ENCODE measurements around the gene EXOC7.

The EXOC7 gene

DNA sequence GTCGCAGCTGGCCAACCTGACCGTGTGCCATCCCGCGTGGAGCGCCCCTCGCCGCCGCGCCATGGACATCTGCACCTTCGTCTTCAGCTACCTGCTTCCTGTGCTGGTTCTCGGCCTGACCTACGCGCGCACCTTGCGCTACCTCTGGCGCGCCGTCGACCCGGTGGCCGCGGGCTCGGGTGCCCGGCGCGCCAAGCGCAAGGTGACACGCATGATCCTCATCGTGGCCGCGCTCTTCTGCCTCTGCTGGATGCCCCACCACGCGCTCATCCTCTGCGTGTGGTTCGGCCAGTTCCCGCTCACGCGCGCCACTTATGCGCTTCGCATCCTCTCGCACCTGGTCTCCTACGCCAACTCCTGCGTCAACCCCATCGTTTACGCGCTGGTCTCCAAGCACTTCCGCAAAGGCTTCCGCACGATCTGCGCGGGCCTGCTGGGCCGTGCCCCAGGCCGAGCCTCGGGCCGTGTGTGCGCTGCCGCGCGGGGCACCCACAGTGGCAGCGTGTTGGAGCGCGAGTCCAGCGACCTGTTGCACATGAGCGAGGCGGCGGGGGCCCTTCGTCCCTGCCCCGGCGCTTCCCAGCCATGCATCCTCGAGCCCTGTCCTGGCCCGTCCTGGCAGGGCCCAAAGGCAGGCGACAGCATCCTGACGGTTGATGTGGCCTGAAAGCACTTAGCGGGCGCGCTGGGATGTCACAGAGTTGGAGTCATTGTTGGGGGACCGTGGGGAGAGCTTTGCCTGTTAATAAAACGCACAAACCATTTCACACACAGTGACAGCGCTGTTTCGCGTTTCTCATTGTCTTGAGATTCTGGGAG lies 26.6 kb downstream of the EXOC7 start:
- H3K4me1 ChIP-seq (ENCODE audit: control extremely low read depth in 1 of 4, control insufficient read depth in 4 of 4, insufficient read depth in 4 of 4, low read length in 3 of 4) = peaks cover 2 to 56% (median 48%) of the 10 kb centered on the region in 4 experiments
- H3K9me3 ChIP-seq (ENCODE audit: control extremely low read depth in 1 of 5, control insufficient read depth in 4 of 5, insufficient read depth in 2 of 5, low read depth in 1 of 5, low read length in 4 of 5) = no peaks in the 10 kb centered on the region
- peaks cover 0 to 2% (median 0%) of the 10 kb centered on the region in 4 experiments for H3K36me3 ChIP-seq (ENCODE audit: control insufficient read depth in 4 of 4, insufficient read depth in 4 of 4, low read length in 3 of 4)
- peaks cover 2 to 75% (median 43%) of the 10 kb centered on the region in 5 experiments for H3K27me3 ChIP-seq (replicated peaks in 2 of 5; ENCODE audit: control insufficient read depth in 4 of 5, insufficient read depth in 5 of 5, low read length in 4 of 5)
- CTCF ChIA-PET = interaction anchor here (1.1 to 1.4 kb wide), 2 partner anchors 11 to 17 kb away, joined by 3 read pairs; no protein-coding TSS in a partner anchor
- POLR2A ChIA-PET = interaction anchor here (1.0 kb wide), 1 partner anchor 195 kb away, joined by 3 read pairs; no protein-coding TSS in a partner anchor
- DNase-seq = peak; percentile 70 to 80 (median 78)
- H3K27ac ChIP-seq (ENCODE audit: insufficient read depth in 1 of 2, low read depth in 1 of 2, low read length in 2 of 2, poor library complexity in 1 of 2, severe bottlenecking in 2 of 2) = no peak overlapping the region
- WGBS (ENCODE audit: insufficient coverage) = 5% methylated on average over 78 of the region's 82 CpGs
- H3K4me3 ChIP-seq (ENCODE audit: control insufficient read depth in 1 of 7, extremely low read depth in 1 of 7, insufficient read depth in 4 of 7, low read depth in 2 of 7, low read length in 6 of 7) = peak overlapping the region in 3 of 7 experiments; percentile 46 to 55 (median 46)

DNA sequence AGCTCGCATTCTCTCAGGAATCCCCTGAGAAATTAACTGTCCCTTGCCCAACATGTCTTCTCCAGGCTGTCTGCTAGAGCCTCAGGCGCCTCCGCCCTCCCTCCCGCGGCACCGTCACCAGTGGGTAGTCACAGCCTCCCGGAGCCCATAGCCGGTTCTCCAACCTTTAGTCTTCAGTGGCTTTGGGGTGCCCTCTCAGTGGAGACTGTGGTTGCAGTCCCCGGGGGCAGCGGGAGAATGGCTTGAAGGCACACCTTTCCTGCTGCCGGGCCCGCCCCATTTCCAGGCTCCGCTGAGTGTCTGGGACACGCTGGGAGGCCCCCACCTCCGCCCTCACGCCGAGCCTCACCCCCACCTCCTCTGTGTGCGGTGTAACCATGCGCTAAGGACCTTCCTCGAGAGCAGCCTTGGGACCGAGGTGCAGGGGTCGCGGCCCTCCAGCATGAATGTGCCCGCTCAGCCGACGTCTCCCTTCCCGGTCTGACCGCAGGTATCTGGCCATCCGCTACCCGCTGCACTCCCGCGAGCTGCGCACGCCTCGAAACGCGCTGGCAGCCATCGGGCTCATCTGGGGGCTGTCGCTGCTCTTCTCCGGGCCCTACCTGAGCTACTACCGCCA lies 27.3 kb downstream of the EXOC7 start:
- ChIA-PET CTCF (interaction anchor here (1.1 kb wide), 1 partner anchor 18 kb away, joined by 3 read pairs; no protein-coding TSS in a partner anchor), POLR2A (no interaction called here)
- H3K27ac ChIP-seq (ENCODE audit: insufficient read depth in 1 of 2, low read depth in 1 of 2, low read length in 2 of 2, poor library complexity in 1 of 2, severe bottlenecking in 2 of 2) = no peak overlapping the region
- peak overlapping the region in 3 of 7 experiments; percentile 46 to 55 (median 46) for H3K4me3 ChIP-seq (ENCODE audit: control insufficient read depth in 1 of 7, extremely low read depth in 1 of 7, insufficient read depth in 4 of 7, low read depth in 2 of 7, low read length in 6 of 7)
- 4% methylated on average over 39 of the region's 41 CpGs for WGBS (ENCODE audit: insufficient coverage)
- H3K9me3 ChIP-seq (ENCODE audit: control extremely low read depth in 1 of 5, control insufficient read depth in 4 of 5, insufficient read depth in 2 of 5, low read depth in 1 of 5, low read length in 4 of 5) = no peaks in the 10 kb centered on the region
- H3K36me3 ChIP-seq (ENCODE audit: control insufficient read depth in 4 of 4, insufficient read depth in 4 of 4, low read length in 3 of 4) = no peaks in the 10 kb centered on the region
- DNase-seq = peak in 1 of 3 donors; percentile 8
- peaks cover 2 to 75% (median 43%) of the 10 kb centered on the region in 5 experiments for H3K27me3 ChIP-seq (replicated peaks in 2 of 5; ENCODE audit: control insufficient read depth in 4 of 5, insufficient read depth in 5 of 5, low read length in 4 of 5)
- H3K4me1 ChIP-seq (ENCODE audit: control extremely low read depth in 1 of 4, control insufficient read depth in 4 of 4, insufficient read depth in 4 of 4, low read length in 3 of 4) = peaks cover 8 to 63% (median 54%) of the 10 kb centered on the region in 4 experiments

GRCh38 chr17:76075364-76076145 lies 28.0 kb downstream of the EXOC7 start:
- Histone ChIP-seq H3K27ac (ENCODE audit: insufficient read depth in 1 of 2, low read depth in 1 of 2, low read length in 2 of 2, poor library complexity in 1 of 2, severe bottlenecking in 2 of 2) (no peak overlapping the region), H3K4me1 (ENCODE audit: control extremely low read depth in 1 of 4, control insufficient read depth in 4 of 4, insufficient read depth in 4 of 4, low read length in 3 of 4) (peaks cover 12 to 70% (median 59%) of the 10 kb centered on the region in 4 experiments), H3K36me3 (ENCODE audit: control insufficient read depth in 4 of 4, insufficient read depth in 4 of 4, low read length in 3 of 4) (no peaks in the 10 kb centered on the region), H3K4me3 (ENCODE audit: control insufficient read depth in 1 of 7, extremely low read depth in 1 of 7, insufficient read depth in 4 of 7, low read depth in 2 of 7, low read length in 6 of 7) (peak overlapping the region in 3 of 7 experiments; percentile 43 to 49 (median 43)), H3K9me3 (ENCODE audit: control extremely low read depth in 1 of 5, control insufficient read depth in 4 of 5, insufficient read depth in 2 of 5, low read depth in 1 of 5, low read length in 4 of 5) (no peaks in the 10 kb centered on the region), H3K27me3 (replicated peaks in 2 of 5; ENCODE audit: control insufficient read depth in 4 of 5, insufficient read depth in 5 of 5, low read length in 4 of 5) (peaks cover 2 to 73% (median 43%) of the 10 kb centered on the region in 5 experiments)
- WGBS (ENCODE audit: insufficient coverage) = 6% methylated on average over 38 of the region's 48 CpGs
- peak; percentile 36 to 67 (median 56) for DNase-seq
- CTCF ChIA-PET = interaction anchor here (0.6 to 1.1 kb wide), 2 partner anchors 10 to 18 kb away, joined by 3 read pairs; no protein-coding TSS in a partner anchor
- POLR2A ChIA-PET = interaction anchor here (0.8 kb wide), 1 partner anchor 61 kb away, joined by 3 read pairs; no protein-coding TSS in a partner anchor

- Histone ChIP-seq H3K27me3 (replicated peaks in 2 of 5; ENCODE audit: control insufficient read depth in 4 of 5, insufficient read depth in 5 of 5, low read length in 4 of 5) (peaks cover 2 to 64% (median 41%) of the 10 kb centered on the region in 5 experiments), H3K27ac (ENCODE audit: insufficient read depth in 1 of 2, low read depth in 1 of 2, low read length in 2 of 2, poor library complexity in 1 of 2, severe bottlenecking in 2 of 2) (no peak within 1 kb of the TSS), H3K4me3 (ENCODE audit: control insufficient read depth in 1 of 7, extremely low read depth in 1 of 7, insufficient read depth in 4 of 7, low read depth in 2 of 7, low read length in 6 of 7) (peak within 1 kb of the TSS in 3 of 7 experiments; percentile 43 to 49 (median 43)), H3K9me3 (ENCODE audit: control extremely low read depth in 1 of 5, control insufficient read depth in 4 of 5, insufficient read depth in 2 of 5, low read depth in 1 of 5, low read length in 4 of 5) (no peaks in the 10 kb centered on the region), H3K36me3 (ENCODE audit: control insufficient read depth in 4 of 4, insufficient read depth in 4 of 4, low read length in 3 of 4) (peaks cover 0 to 2% (median under 1%) of the 10 kb centered on the region in 4 experiments), H3K4me1 (ENCODE audit: control extremely low read depth in 1 of 4, control insufficient read depth in 4 of 4, insufficient read depth in 4 of 4, low read length in 3 of 4) (peaks cover 10 to 61% (median 53%) of the 10 kb centered on the region in 4 experiments)
- ChIA-PET POLR2A (interaction anchor here (0.8 kb wide), 1 partner anchor 60 kb away, joined by 3 read pairs; no protein-coding TSS in a partner anchor), CTCF (no interaction called here)
- DNase-seq = peak in 2 of 3 donors; percentile 17 to 32
- 2% methylated on average over 77 of the region's 92 CpGs for WGBS (ENCODE audit: insufficient coverage)
Measured at GRCh38 chr17:76074390-76075363, 28.9 kb downstream of the EXOC7 start, which contains the start of gene GALR2. TSS of gene GALR2 (plus strand) at chr17:76074781. CDS start at chr17:76074884, 103 bp downstream.

DNA sequence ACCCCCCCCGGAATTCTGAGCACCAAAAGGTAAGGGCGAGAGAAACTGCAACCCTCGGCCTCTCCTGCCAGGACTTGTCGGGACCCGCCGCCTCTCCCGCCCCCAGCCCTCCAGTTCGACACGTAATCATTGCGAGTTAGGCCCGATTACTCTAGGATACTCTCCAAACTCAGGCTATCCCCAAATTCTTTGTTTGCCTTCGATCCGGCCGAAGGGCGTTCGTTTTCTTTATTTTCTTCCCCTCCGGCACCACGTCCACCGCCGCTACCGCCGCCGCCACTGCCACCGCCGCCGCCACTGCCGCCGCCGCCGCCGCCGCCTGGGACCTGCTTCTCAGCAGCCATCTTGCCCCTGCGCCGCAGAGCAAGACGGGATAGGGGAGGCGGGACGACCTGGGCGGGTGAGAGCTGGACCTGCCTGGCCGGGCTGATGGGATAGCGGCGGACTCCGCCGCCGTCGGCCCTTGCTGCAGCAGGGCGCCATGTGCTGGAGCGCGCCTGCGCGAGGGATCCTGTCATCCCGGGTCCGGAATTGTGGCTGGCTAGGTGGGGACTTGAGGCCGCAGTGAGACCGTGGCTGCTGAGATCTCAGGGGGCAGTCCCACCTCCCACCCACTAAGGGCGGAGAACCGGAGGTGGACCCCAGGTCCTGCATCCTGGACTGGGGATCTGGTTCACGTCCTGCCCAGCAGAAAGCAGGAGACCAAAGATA lies 31.3 kb downstream of the EXOC7 start, which contains the start of gene SRP68:
SRP68 (minus strand) TSS at position 370 of the 711 bp plus-strand sequence; CDS start at position 344, 26 bp downstream.
- peak; percentile 72 to 85 (median 80) for DNase-seq
- ChIA-PET CTCF (interaction anchor here (1.3 to 1.4 kb wide), 2 partner anchors 53 to 59 kb away, joined by 3 to 4 read pairs; no protein-coding TSS in a partner anchor), POLR2A (interaction anchor here (0.9 kb wide), 1 partner anchor 31 kb away, joined by 3 read pairs; the partner anchor contains the start of gene EXOC7)
- H3K4me1 ChIP-seq (ENCODE audit: control extremely low read depth in 1 of 4, control insufficient read depth in 4 of 4, insufficient read depth in 4 of 4, low read length in 3 of 4) = peaks cover 10 to 52% (median 48%) of the 10 kb centered on the region in 4 experiments
- peaks cover 2 to 40% (median 21%) of the 10 kb centered on the region in 5 experiments for H3K27me3 ChIP-seq (replicated peaks in 2 of 5; ENCODE audit: control insufficient read depth in 4 of 5, insufficient read depth in 5 of 5, low read length in 4 of 5)
- H3K27ac ChIP-seq (ENCODE audit: insufficient read depth in 1 of 2, low read depth in 1 of 2, low read length in 2 of 2, poor library complexity in 1 of 2, severe bottlenecking in 2 of 2) = peak within 1 kb of the TSS; percentile 84 to 94
- H3K36me3 ChIP-seq (ENCODE audit: control insufficient read depth in 4 of 4, insufficient read depth in 4 of 4, low read length in 3 of 4) = peaks cover 0 to 15% (median 11%) of the 10 kb centered on the region in 4 experiments
- peak within 1 kb of the TSS; percentile 81 to 98 (median 92) for H3K4me3 ChIP-seq (ENCODE audit: control insufficient read depth in 1 of 7, extremely low read depth in 1 of 7, insufficient read depth in 4 of 7, low read depth in 2 of 7, low read length in 6 of 7)
- WGBS (ENCODE audit: insufficient coverage) = 0% methylated on average over 40 of the region's 57 CpGs
- no peaks in the 10 kb centered on the region for H3K9me3 ChIP-seq (ENCODE audit: control extremely low read depth in 1 of 5, control insufficient read depth in 4 of 5, insufficient read depth in 2 of 5, low read depth in 1 of 5, low read length in 4 of 5)
